ENCODE results near the gene SBK2.
A peak's percentile ranks its signal among the peaks of the same experiment; 100 is the strongest.

SBK2 gene

DNA sequence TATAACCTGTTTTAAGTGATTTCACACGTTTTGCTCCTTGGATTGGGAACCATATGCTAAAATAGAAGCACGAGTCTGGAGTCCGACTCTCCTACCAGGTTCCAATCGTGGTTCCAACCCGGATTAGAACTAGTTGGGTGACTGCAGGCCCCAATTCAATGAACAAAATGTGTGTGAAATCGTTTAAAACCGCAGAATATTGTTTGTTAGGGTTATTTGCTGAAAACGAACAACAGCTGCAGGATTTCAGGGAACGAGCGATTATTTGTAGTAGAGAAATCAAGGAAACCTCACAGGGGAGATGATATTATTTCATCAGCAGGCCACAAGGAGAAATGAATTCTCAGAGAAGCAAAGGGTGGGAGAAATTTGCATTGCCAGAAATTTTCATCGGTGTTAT lies 32.0 kb downstream of the SBK2 start:
- DNase-seq (ENCODE audit: low spot score) = no peak
- no peaks in the 10 kb centered on the region for H3K36me3 ChIP-seq (ENCODE audit: low read depth)
- no peak overlapping the region for H3K4me3 ChIP-seq (ENCODE audit: severe bottlenecking)
- no peak for ATAC-seq (ENCODE audit: low read depth)
- no peak overlapping the region for H3K27ac ChIP-seq (ENCODE audit: poor library complexity, severe bottlenecking)
- TF ChIP-seq, protein P1, sequence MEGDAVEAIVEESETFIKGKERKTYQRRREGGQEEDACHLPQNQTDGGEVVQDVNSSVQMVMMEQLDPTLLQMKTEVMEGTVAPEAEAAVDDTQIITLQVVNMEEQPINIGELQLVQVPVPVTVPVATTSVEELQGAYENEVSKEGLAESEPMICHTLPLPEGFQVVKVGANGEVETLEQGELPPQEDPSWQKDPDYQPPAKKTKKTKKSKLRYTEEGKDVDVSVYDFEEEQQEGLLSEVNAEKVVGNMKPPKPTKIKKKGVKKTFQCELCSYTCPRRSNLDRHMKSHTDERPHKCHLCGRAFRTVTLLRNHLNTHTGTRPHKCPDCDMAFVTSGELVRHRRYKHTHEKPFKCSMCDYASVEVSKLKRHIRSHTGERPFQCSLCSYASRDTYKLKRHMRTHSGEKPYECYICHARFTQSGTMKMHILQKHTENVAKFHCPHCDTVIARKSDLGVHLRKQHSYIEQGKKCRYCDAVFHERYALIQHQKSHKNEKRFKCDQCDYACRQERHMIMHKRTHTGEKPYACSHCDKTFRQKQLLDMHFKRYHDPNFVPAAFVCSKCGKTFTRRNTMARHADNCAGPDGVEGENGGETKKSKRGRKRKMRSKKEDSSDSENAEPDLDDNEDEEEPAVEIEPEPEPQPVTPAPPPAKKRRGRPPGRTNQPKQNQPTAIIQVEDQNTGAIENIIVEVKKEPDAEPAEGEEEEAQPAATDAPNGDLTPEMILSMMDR (IDR thresholded peaks at IDR 0.05; ENCODE audit: poor library complexity, severe bottlenecking) = no peak
- H3K27me3 ChIP-seq (ENCODE audit: insufficient read depth, poor library complexity, severe bottlenecking) = no peaks in the 10 kb centered on the region
- no peaks in the 10 kb centered on the region for H3K9me3 ChIP-seq (ENCODE audit: severe bottlenecking)
- no peaks in the 10 kb centered on the region for H3K4me1 ChIP-seq (ENCODE audit: insufficient read depth, poor library complexity, severe bottlenecking)

DNA sequence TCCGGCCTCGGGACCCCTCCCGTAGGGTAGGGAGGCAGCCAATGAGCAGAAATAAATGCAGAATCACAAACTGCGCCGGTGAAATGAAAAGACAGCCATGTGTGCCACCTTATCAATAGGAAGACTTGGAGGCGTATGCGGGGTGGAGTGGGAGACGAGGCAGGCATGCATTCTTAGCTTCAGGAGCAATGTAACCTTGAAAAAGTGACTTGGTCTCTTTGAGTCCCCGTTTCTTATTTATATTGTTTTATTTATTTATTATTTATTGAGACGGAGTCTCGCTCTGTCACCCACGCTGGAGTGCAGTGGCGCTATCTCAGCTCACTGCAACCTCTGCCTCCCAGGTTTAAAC lies 32.7 kb downstream of the SBK2 start:
- Histone ChIP-seq H3K4me1 (ENCODE audit: insufficient read depth, poor library complexity, severe bottlenecking) (no peaks in the 10 kb centered on the region), H3K27me3 (ENCODE audit: insufficient read depth, poor library complexity, severe bottlenecking) (no peaks in the 10 kb centered on the region), H3K27ac (ENCODE audit: poor library complexity, severe bottlenecking) (no peak overlapping the region), H3K4me3 (ENCODE audit: severe bottlenecking) (no peak overlapping the region), H3K9me3 (ENCODE audit: severe bottlenecking) (no peaks in the 10 kb centered on the region), H3K36me3 (ENCODE audit: low read depth) (no peaks in the 10 kb centered on the region)
- ATAC-seq (ENCODE audit: low read depth) (no peak), DNase-seq (ENCODE audit: low spot score) (no peak)
- TF ChIP-seq, protein P1 (IDR thresholded peaks at IDR 0.05; ENCODE audit: poor library complexity, severe bottlenecking) = peak; percentile 59

DNA sequence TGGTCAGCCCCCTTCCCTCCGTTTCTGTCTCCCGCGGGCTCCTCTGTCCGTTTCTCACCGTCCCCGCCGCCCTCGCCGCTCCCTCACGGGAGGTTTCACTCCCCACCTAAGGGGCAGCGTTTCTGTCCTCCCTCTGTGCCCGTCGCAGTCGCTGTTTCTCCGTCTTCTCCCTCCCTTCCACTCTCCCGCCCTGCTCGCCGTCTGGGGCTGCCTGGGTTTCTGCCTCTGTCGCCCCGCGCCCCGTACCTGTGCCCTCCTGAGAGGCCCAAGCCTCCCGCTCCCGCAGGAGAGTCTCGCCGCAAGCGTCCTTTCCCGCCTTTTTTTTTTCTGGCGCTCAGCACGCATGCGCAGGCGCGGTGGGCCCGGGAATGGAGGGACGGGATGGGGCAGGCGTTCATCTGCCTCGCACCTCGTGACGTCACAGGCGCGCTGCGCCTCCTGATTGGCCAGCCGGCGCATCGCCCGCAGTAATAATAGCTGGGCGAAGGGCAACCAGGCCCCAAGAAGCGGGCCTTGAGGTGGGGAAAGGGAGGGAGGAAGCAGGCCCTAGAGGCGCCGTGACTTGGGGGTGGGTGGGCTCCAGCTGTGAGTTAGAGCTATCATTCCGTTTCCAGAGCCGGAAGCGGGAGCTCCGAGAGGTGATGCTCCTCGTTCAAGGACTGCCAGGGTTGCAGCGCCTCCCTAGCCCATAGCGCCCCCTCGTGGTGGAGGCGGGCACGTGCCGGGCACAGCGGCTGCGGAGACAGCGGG lies 33.3 kb downstream of the SBK2 start:
- Histone ChIP-seq H3K27me3 (ENCODE audit: insufficient read depth, poor library complexity, severe bottlenecking) (no peaks in the 10 kb centered on the region), H3K36me3 (ENCODE audit: low read depth) (no peaks in the 10 kb centered on the region), H3K4me3 (ENCODE audit: severe bottlenecking) (peak overlapping the region; percentile 14), H3K27ac (ENCODE audit: poor library complexity, severe bottlenecking) (no peak overlapping the region), H3K4me1 (ENCODE audit: insufficient read depth, poor library complexity, severe bottlenecking) (no peaks in the 10 kb centered on the region), H3K9me3 (ENCODE audit: severe bottlenecking) (no peaks in the 10 kb centered on the region)
- DNase-seq (ENCODE audit: low spot score) (peak; percentile 90), ATAC-seq (ENCODE audit: low read depth) (peak; percentile 86)
- TF ChIP-seq, protein P1 (IDR thresholded peaks at IDR 0.05; ENCODE audit: poor library complexity, severe bottlenecking) = peak; percentile 94

DNA sequence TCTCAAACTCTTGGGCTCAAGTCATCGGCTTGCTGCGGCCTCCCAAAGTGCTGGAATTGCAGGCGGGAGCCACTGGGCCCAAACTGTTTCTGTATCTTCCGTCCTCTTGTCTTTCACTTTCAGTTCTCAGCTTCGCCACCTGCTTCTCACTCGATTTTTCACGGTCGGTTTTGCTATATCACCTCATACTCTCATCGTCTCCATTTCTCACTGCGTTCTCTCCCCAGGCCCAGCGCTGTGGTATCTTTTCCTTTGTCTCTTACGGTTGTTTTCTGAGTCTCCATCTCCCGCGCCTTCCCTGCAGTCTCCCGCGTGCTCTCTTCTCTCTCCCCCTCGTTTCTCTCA lies 33.8 kb downstream of the SBK2 start:
- H3K4me1 ChIP-seq (ENCODE audit: insufficient read depth, poor library complexity, severe bottlenecking) = no peaks in the 10 kb centered on the region
- H3K36me3 ChIP-seq (ENCODE audit: low read depth) = no peaks in the 10 kb centered on the region
- no peaks in the 10 kb centered on the region for H3K9me3 ChIP-seq (ENCODE audit: severe bottlenecking)
- no peak overlapping the region for H3K4me3 ChIP-seq (ENCODE audit: severe bottlenecking)
- H3K27ac ChIP-seq (ENCODE audit: poor library complexity, severe bottlenecking) = no peak overlapping the region
- no peaks in the 10 kb centered on the region for H3K27me3 ChIP-seq (ENCODE audit: insufficient read depth, poor library complexity, severe bottlenecking)
- no peak for DNase-seq (ENCODE audit: low spot score)
- TF ChIP-seq, protein P1 (IDR thresholded peaks at IDR 0.05; ENCODE audit: poor library complexity, severe bottlenecking) = no peak
- no peak for ATAC-seq (ENCODE audit: low read depth)

DNA sequence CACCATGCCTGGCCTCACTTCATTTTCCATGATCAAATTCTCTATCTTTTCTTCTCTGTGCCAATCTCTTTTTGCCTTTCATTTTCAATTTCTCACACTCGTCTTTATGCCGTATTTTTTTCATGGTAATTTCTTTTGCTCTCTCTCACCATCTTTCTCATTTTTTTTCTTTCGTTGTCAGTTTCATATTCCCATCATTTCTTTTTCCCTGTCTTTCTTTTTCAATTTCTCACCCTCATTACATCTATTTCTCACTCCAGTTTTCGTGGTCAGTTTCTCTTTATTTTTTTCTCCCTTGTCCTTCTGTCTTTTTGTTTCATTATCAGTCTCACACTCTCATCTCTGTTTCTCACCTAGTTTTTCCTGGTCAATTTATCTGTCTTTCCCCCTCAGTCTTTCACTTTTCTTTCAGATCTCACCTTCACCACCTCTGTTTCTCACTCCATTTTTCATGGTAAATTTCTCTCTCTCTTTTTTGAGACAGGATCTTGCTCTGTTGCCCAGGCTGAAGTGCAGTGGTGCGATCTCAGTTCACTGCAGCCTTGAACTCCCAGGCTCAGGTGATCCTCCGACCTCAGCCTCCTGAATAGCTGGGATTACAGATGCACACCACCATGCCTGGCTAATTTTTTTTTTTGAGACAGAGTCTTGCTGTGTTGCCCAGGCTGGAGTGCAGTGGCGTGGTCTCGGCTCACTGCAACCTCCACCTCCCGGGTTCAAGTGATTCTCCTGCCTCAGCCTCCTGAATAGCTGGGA lies 34.6 kb downstream of the SBK2 start:
- H3K4me3 ChIP-seq (ENCODE audit: severe bottlenecking) = no peak overlapping the region
- no peaks in the 10 kb centered on the region for H3K36me3 ChIP-seq (ENCODE audit: low read depth)
- DNase-seq (ENCODE audit: low spot score) = no peak
- TF ChIP-seq, protein P1 (IDR thresholded peaks at IDR 0.05; ENCODE audit: poor library complexity, severe bottlenecking) = no peak
- no peaks in the 10 kb centered on the region for H3K4me1 ChIP-seq (ENCODE audit: insufficient read depth, poor library complexity, severe bottlenecking)
- no peak overlapping the region for H3K27ac ChIP-seq (ENCODE audit: poor library complexity, severe bottlenecking)
- no peaks in the 10 kb centered on the region for H3K27me3 ChIP-seq (ENCODE audit: insufficient read depth, poor library complexity, severe bottlenecking)
- no peaks in the 10 kb centered on the region for H3K9me3 ChIP-seq (ENCODE audit: severe bottlenecking)
- no peak for ATAC-seq (ENCODE audit: low read depth)

Measured in RWPE2 (cell line).